ENCODE measurements around the gene RHBDL2.
A peak's percentile ranks its signal among the peaks of the same experiment; 100 is the strongest.

GRCh38 chr1:38941527-38942019 is at the start of gene RHBDL2:
- no peak for TF ChIP-seq ZBTB21 (CRISPR knock-in tag; IDR thresholded peaks at IDR 0.05)
- TF ChIP-seq, protein P1, sequence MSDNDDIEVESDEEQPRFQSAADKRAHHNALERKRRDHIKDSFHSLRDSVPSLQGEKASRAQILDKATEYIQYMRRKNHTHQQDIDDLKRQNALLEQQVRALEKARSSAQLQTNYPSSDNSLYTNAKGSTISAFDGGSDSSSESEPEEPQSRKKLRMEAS (IDR thresholded peaks at IDR 0.05): no peak
- TF ChIP-seq POLR2AphosphoS5 (IDR thresholded peaks at IDR 0.05; ENCODE audit: low read depth, low read length): no peak; the same call in 1 of the 2 replicates
- no peak for TF ChIP-seq ZNF660 (CRISPR knock-in tag; IDR thresholded peaks at IDR 0.05; ENCODE audit: borderline replicate concordance, low read depth)
- TF ChIP-seq, protein P2, sequence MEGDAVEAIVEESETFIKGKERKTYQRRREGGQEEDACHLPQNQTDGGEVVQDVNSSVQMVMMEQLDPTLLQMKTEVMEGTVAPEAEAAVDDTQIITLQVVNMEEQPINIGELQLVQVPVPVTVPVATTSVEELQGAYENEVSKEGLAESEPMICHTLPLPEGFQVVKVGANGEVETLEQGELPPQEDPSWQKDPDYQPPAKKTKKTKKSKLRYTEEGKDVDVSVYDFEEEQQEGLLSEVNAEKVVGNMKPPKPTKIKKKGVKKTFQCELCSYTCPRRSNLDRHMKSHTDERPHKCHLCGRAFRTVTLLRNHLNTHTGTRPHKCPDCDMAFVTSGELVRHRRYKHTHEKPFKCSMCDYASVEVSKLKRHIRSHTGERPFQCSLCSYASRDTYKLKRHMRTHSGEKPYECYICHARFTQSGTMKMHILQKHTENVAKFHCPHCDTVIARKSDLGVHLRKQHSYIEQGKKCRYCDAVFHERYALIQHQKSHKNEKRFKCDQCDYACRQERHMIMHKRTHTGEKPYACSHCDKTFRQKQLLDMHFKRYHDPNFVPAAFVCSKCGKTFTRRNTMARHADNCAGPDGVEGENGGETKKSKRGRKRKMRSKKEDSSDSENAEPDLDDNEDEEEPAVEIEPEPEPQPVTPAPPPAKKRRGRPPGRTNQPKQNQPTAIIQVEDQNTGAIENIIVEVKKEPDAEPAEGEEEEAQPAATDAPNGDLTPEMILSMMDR (CRISPR knock-in tag; IDR thresholded peaks at IDR 0.05): no peak
- no peak for TF ChIP-seq FOXK1 (CRISPR knock-in tag; IDR thresholded peaks at IDR 0.05; ENCODE audit: borderline replicate concordance, low read depth)
- TF ChIP-seq ZNF292 (CRISPR knock-in tag; IDR thresholded peaks at IDR 0.05; ENCODE audit: borderline replicate concordance, low read depth): 0 out of 2 replicates have a peak, but pooled peaks have one; percentile 2
- TF ChIP-seq, protein P3, sequence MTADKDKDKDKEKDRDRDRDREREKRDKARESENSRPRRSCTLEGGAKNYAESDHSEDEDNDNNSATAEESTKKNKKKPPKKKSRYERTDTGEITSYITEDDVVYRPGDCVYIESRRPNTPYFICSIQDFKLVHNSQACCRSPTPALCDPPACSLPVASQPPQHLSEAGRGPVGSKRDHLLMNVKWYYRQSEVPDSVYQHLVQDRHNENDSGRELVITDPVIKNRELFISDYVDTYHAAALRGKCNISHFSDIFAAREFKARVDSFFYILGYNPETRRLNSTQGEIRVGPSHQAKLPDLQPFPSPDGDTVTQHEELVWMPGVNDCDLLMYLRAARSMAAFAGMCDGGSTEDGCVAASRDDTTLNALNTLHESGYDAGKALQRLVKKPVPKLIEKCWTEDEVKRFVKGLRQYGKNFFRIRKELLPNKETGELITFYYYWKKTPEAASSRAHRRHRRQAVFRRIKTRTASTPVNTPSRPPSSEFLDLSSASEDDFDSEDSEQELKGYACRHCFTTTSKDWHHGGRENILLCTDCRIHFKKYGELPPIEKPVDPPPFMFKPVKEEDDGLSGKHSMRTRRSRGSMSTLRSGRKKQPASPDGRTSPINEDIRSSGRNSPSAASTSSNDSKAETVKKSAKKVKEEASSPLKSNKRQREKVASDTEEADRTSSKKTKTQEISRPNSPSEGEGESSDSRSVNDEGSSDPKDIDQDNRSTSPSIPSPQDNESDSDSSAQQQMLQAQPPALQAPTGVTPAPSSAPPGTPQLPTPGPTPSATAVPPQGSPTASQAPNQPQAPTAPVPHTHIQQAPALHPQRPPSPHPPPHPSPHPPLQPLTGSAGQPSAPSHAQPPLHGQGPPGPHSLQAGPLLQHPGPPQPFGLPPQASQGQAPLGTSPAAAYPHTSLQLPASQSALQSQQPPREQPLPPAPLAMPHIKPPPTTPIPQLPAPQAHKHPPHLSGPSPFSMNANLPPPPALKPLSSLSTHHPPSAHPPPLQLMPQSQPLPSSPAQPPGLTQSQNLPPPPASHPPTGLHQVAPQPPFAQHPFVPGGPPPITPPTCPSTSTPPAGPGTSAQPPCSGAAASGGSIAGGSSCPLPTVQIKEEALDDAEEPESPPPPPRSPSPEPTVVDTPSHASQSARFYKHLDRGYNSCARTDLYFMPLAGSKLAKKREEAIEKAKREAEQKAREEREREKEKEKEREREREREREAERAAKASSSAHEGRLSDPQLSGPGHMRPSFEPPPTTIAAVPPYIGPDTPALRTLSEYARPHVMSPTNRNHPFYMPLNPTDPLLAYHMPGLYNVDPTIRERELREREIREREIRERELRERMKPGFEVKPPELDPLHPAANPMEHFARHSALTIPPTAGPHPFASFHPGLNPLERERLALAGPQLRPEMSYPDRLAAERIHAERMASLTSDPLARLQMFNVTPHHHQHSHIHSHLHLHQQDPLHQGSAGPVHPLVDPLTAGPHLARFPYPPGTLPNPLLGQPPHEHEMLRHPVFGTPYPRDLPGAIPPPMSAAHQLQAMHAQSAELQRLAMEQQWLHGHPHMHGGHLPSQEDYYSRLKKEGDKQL (CRISPR knock-in tag; IDR thresholded peaks at IDR 0.05; ENCODE audit: low read depth): no peak
- TF ChIP-seq POLR2A (IDR thresholded peaks at IDR 0.05; ENCODE audit: insufficient read depth in 1 of 2, low read depth in 2 of 2, low read length in 2 of 2): no peak
